SK-N-SH treated with all-trans-retinoic acid at 6 μM for 48 hours (cell line): ENCODE results near the gene NAE1.

Experiments used
- ATAC-seq: fragments of 200-7000 bp; cut with Tn5 transposase; 3 replicates; pipeline ENCODE4 v1.9.1; 2020; ENCODE audit warnings: mild to moderate bottlenecking, moderate library complexity
- ARNTL ChIP-seq: fragments of 450-650 bp; formaldehyde crosslinking; IDR thresholded peaks from 2 replicates; pipeline ENCODE4 v1.5.0; 2020; ENCODE audit warnings: low read depth, mild to moderate bottlenecking, moderate library complexity, borderline replicate concordance
- BACH2 ChIP-seq: fragments of 250-450 bp; sonication (Bioruptor Pico); IDR thresholded peaks from 2 replicates; pipeline ENCODE4 v1.9.0; 2021; ENCODE audit warnings: mild to moderate bottlenecking, borderline replicate concordance
- CREB5 ChIP-seq: fragments of 250-450 bp; sonication (Bioruptor Pico); IDR thresholded peaks from 2 replicates; pipeline ENCODE4 v1.5.1; 2020; ENCODE audit warnings: low read depth, mild to moderate bottlenecking, moderate library complexity
- CSDC2 ChIP-seq: fragments of 250-450 bp; sonication (Bioruptor Pico); IDR thresholded peaks from 2 replicates; pipeline ENCODE4 v1.5.0; 2020; ENCODE audit warnings: mild to moderate bottlenecking, moderate library complexity
- CSRNP3 ChIP-seq: fragments of 250-450 bp; sonication (Bioruptor Pico); IDR thresholded peaks from 2 replicates; pipeline ENCODE4 v1.5.1; 2021; ENCODE audit warnings: mild to moderate bottlenecking, moderate library complexity
- ESRRG ChIP-seq: fragments of 250-450 bp; sonication (Bioruptor Pico); IDR thresholded peaks from 2 replicates; pipeline ENCODE4 v1.6.1; 2021; ENCODE audit warnings: mild to moderate bottlenecking
- GLIS3 ChIP-seq: fragments of 250-450 bp; sonication (Bioruptor Pico); IDR thresholded peaks from 2 replicates; pipeline ENCODE4 v1.5.0; 2020; ENCODE audit warnings: mild to moderate bottlenecking, moderate library complexity
- ISL1 ChIP-seq: fragments of 250-450 bp; sonication (Bioruptor Pico); IDR thresholded peaks from 2 replicates; pipeline ENCODE4 v2.1.2; 2022; ENCODE audit warnings: mild to moderate bottlenecking, moderate library complexity
- OSR1 ChIP-seq: fragments of 250-450 bp; sonication (Bioruptor Pico); IDR thresholded peaks from 2 replicates; pipeline ENCODE4 v1.8.0; 2022; ENCODE audit warnings: moderate library complexity, mild to moderate bottlenecking, inconsistent platforms
- PPARA ChIP-seq: fragments of 250-450 bp; sonication (Bioruptor Pico); IDR thresholded peaks from 2 replicates; pipeline ENCODE4 v1.5.0; 2020; ENCODE audit warnings: mild to moderate bottlenecking, borderline replicate concordance
- RARB ChIP-seq: fragments of 250-450 bp; sonication (Bioruptor Pico); IDR thresholded peaks from 2 replicates; pipeline ENCODE4 v1.8.0; 2021; ENCODE audit warnings: mild to moderate bottlenecking, moderate library complexity
- SNAI2 ChIP-seq: fragments of 250-450 bp; sonication (Bioruptor Pico); IDR thresholded peaks from 2 replicates; pipeline ENCODE4 v1.5.0; 2020; ENCODE audit warnings: mild to moderate bottlenecking, moderate library complexity
- TCF4 ChIP-seq: fragments of 250-450 bp; sonication (Bioruptor Pico); IDR thresholded peaks from 2 replicates; pipeline ENCODE4 v1.8.0; 2021; ENCODE audit warnings: mild to moderate bottlenecking, moderate library complexity, borderline replicate concordance
- TOX ChIP-seq: fragments of 250-450 bp; sonication (Bioruptor Pico); IDR thresholded peaks from 2 replicates; pipeline ENCODE4 v1.8.0; 2021; ENCODE audit warnings: mild to moderate bottlenecking, moderate library complexity, borderline replicate concordance
- ZC3H10 ChIP-seq: fragments of 250-450 bp; sonication (Bioruptor Pico); IDR thresholded peaks from 2 replicates; pipeline ENCODE4 v1.5.1; 2021; ENCODE audit warnings: mild to moderate bottlenecking, moderate library complexity
- ZFP3 ChIP-seq: fragments of 250-450 bp; sonication (Bioruptor Pico); IDR thresholded peaks from 2 replicates; pipeline ENCODE4 v1.5.0; 2020; ENCODE audit warnings: mild to moderate bottlenecking, moderate library complexity
- ZFP30 ChIP-seq: fragments of 450-650 bp; formaldehyde crosslinking; IDR thresholded peaks from 2 replicates; pipeline ENCODE4 v1.5.0; 2022; ENCODE audit warnings: mild to moderate bottlenecking, moderate library complexity
- ZNF70 ChIP-seq: fragments of 450-650 bp; formaldehyde crosslinking; IDR thresholded peaks from 2 replicates; pipeline ENCODE4 v1.5.0; 2020; ENCODE audit warnings: mild to moderate bottlenecking, moderate library complexity
- ZNF8 ChIP-seq: fragments of 450-650 bp; formaldehyde crosslinking; IDR thresholded peaks from 2 replicates; pipeline ENCODE4 v1.5.0; 2020; ENCODE audit warnings: mild to moderate bottlenecking, moderate library complexity
- TF ChIP-seq, protein P1 (sequence below): fragments of 250-450 bp; sonication (Bioruptor Pico); IDR thresholded peaks from 2 replicates; pipeline ENCODE4 v1.8.0; 2021; ENCODE audit warnings: low read depth, mild to moderate bottlenecking, moderate library complexity, borderline replicate concordance
- TF ChIP-seq, protein P2 (sequence below): fragments of 250-450 bp; sonication (Bioruptor Pico); IDR thresholded peaks from 2 replicates; pipeline ENCODE4 v1.5.0; 2020; ENCODE audit warnings: mild to moderate bottlenecking, moderate library complexity

The NAE1 gene

DNA sequence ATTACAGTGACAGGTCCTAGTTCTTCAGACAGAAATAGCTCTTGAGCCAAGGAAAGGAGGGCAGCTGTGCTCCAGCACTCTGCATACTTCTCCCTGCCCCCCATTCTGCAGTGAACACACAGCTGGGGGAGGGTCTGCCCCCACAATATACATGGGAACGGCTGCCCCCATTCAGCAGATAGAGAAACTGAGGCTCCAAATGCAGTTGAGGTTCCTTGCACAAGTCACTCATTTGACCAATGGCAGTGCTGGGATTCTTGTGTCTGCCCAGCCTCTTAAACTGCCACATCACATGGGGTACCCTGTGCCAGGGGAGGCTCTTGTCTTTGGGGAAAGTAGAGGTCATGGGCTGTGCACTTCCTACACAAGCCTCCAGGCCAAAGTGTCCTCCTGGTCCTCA, 38.6 kb upstream of the NAE1 start:
- no peak for TF ChIP-seq ISL1 (CRISPR knock-in tag)
- TF ChIP-seq BACH2 (CRISPR knock-in tag), result no peak
- TF ChIP-seq ZFP3 (CRISPR knock-in tag), result no peak
- TF ChIP-seq RARB, result no peak
- TF ChIP-seq, protein P1, sequence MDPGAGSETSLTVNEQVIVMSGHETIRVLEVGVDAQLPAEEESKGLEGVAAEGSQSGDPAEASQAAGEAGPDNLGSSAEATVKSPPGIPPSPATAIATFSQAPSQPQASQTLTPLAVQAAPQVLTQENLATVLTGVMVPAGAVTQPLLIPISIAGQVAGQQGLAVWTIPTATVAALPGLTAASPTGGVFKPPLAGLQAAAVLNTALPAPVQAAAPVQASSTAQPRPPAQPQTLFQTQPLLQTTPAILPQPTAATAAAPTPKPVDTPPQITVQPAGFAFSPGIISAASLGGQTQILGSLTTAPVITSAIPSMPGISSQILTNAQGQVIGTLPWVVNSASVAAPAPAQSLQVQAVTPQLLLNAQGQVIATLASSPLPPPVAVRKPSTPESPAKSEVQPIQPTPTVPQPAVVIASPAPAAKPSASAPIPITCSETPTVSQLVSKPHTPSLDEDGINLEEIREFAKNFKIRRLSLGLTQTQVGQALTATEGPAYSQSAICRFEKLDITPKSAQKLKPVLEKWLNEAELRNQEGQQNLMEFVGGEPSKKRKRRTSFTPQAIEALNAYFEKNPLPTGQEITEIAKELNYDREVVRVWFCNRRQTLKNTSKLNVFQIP, result no peak
- TF ChIP-seq TOX (CRISPR knock-in tag), result no peak
- TF ChIP-seq ZFP30 (CRISPR knock-in tag), result no peak
- no peak for TF ChIP-seq TCF4 (CRISPR knock-in tag)
- no peak for TF ChIP-seq CREB5 (CRISPR knock-in tag)
- TF ChIP-seq ESRRG, result no peak
- TF ChIP-seq CSDC2 (CRISPR knock-in tag), result no peak
- no peak for TF ChIP-seq CSRNP3
- TF ChIP-seq ZNF8, result no peak
- no peak for TF ChIP-seq SNAI2 (CRISPR knock-in tag)
- no peak for ATAC-seq

DNA sequence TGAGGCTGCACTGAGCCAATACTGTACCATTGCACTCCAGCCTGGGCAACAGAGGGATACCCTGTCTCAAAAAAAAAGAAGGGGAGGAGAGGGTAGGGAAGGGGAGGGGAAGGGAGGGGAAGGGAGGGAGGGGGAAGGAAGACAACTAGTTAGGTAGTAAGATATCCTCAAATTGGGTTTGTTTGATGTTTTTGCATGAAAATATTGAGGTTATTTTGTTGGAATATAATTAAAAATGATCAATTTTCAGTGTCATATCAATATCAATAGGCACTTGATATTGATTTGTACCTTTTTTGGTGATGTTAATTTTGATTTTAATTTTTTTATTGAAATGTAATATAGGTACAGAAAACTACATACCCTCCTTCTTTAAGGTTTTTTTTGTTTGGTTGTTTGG, 32.9 kb upstream of the NAE1 start:
- TF ChIP-seq, protein P1, result no peak
- TF ChIP-seq ZFP3 (CRISPR knock-in tag) (no peak), ESRRG (no peak), CREB5 (CRISPR knock-in tag) (no peak), ARNTL (CRISPR knock-in tag) (no peak), CSRNP3 (no peak), GLIS3 (CRISPR knock-in tag) (no peak), BACH2 (CRISPR knock-in tag) (no peak), ZFP30 (CRISPR knock-in tag) (no peak), CSDC2 (CRISPR knock-in tag) (no peak)
- no peak for ATAC-seq

DNA sequence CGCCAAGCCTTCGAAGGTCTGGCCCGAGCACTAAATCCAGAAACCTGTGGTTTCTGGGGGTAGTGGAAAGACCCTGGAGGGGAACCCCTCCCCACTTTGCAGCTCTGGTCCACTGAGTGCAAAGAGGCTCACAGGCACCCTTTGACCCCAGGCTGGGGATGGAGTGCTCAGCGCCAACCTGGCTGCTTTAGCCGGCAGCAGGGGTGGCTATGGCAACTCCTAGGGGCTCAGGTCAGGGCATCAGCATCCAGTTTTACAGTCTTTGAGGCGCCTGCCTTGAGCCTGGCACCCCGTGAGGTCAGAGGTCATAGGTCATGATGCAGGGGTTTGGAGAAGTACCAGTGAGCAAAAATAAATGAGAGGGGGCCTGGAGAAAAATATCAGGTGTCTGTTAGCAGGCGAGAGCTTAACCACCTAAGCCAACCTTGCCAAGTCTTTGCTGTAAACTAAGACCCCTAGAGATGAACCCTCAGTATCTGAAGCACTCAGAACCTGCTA, 31.3 kb upstream of the NAE1 start:
- ATAC-seq, result no peak
- no peak for TF ChIP-seq ZNF70
- TF ChIP-seq ISL1 (CRISPR knock-in tag), result no peak
- no peak for TF ChIP-seq ESRRG
- no peak for TF ChIP-seq OSR1 (CRISPR knock-in tag)
- TF ChIP-seq ZFP30 (CRISPR knock-in tag), result no peak
- no peak for TF ChIP-seq SNAI2 (CRISPR knock-in tag)
- TF ChIP-seq, protein P1, result no peak
- TF ChIP-seq BACH2 (CRISPR knock-in tag), result no peak
- no peak for TF ChIP-seq GLIS3 (CRISPR knock-in tag)
- TF ChIP-seq, protein P2, sequence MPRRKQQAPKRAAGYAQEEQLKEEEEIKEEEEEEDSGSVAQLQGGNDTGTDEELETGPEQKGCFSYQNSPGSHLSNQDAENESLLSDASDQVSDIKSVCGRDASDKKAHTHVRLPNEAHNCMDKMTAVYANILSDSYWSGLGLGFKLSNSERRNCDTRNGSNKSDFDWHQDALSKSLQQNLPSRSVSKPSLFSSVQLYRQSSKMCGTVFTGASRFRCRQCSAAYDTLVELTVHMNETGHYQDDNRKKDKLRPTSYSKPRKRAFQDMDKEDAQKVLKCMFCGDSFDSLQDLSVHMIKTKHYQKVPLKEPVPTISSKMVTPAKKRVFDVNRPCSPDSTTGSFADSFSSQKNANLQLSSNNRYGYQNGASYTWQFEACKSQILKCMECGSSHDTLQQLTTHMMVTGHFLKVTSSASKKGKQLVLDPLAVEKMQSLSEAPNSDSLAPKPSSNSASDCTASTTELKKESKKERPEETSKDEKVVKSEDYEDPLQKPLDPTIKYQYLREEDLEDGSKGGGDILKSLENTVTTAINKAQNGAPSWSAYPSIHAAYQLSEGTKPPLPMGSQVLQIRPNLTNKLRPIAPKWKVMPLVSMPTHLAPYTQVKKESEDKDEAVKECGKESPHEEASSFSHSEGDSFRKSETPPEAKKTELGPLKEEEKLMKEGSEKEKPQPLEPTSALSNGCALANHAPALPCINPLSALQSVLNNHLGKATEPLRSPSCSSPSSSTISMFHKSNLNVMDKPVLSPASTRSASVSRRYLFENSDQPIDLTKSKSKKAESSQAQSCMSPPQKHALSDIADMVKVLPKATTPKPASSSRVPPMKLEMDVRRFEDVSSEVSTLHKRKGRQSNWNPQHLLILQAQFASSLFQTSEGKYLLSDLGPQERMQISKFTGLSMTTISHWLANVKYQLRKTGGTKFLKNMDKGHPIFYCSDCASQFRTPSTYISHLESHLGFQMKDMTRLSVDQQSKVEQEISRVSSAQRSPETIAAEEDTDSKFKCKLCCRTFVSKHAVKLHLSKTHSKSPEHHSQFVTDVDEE (CRISPR knock-in tag), result no peak
- TF ChIP-seq TOX (CRISPR knock-in tag), result no peak
- TF ChIP-seq PPARA (CRISPR knock-in tag), result no peak
- TF ChIP-seq ARNTL (CRISPR knock-in tag), result no peak
- TF ChIP-seq CSRNP3, result no peak
- TF ChIP-seq ZC3H10 (CRISPR knock-in tag), result no peak
- no peak for TF ChIP-seq TCF4 (CRISPR knock-in tag)
